ENCODE data around the gene LYAR. TPM values are rescaled to one million over a fixed set of nuclear protein-coding genes. Genes with fewer than 3 reads are reported as not detected.
"Not testable (repeated sequence)": the region's sequence is repeated elsewhere in the genome, so short reads cannot be mapped to it uniquely, and the experiment has no call there.

LYAR gene
- total RNA-seq, 1 donor from 2014 or later = 4.7 TPM

- Histone ChIP-seq H3K36me3 (no peaks in the 10 kb centered on the region), H3K9me3 (no peaks in the 10 kb centered on the region), H3K4me3 (no peak overlapping the region), H3K27me3 (no peaks in the 10 kb centered on the region), H3K4me1 (no peaks in the 10 kb centered on the region), H3K27ac (no peak overlapping the region)
- intact Hi-C loops (cut with DNase I) = loop anchor here (10.0 kb wide), 1 partner anchor 75 kb away; no protein-coding TSS in a partner anchor
- no peak for DNase-seq (ENCODE audit: low spot score in 2 of 2)
- TF ChIP-seq CTCF (IDR thresholded peaks at IDR 0.05) = no peak
Observed at GRCh38 chr4:4259484-4260100, 30.4 kb downstream of the LYAR start.

DNA sequence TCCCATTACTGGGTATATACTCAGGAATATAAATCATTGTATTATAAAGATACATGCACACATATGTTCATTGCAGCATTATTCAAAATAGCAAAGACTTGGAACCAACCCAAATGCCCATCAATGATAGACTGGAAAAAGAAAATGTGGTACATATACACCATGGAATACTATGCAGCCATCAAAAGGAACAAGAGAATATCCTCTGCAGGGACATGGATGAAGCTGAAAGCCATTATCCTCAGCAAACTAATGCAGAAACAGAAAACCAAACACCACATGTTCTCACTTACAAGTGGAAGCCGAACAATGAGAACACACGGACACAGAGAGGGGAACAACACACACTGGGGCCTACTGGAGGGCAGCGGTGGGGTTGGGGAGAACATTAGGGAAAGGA, 32.2 kb downstream of the LYAR start:
- DNase-seq (ENCODE audit: low spot score in 2 of 2) = peak in 1 of 2 donors; percentile 1
- not testable (repeated sequence) for H3K27ac ChIP-seq, H3K36me3 ChIP-seq, H3K4me3 ChIP-seq, H3K4me1 ChIP-seq, H3K9me3 ChIP-seq, H3K27me3 ChIP-seq
- intact Hi-C loops (cut with DNase I) = loop anchor here (10.0 kb wide), 1 partner anchor 77 kb away; no protein-coding TSS in a partner anchor

- intact Hi-C loops (cut with DNase I) = loop anchor here (10.0 kb wide), 1 partner anchor 78 kb away; no protein-coding TSS in a partner anchor
- Histone ChIP-seq H3K4me1 (no peaks in the 10 kb centered on the region), H3K9me3 (no peaks in the 10 kb centered on the region), H3K27me3 (no peaks in the 10 kb centered on the region), H3K4me3 (no peak overlapping the region), H3K27ac (no peak overlapping the region), H3K36me3 (no peaks in the 10 kb centered on the region)
- no peak for TF ChIP-seq CTCF (IDR thresholded peaks at IDR 0.05)
- peak in 1 of 2 donors; percentile 34 for DNase-seq (ENCODE audit: low spot score in 2 of 2)
Observed at GRCh38 chr4:4256799-4257198, 33.2 kb downstream of the LYAR start.

GRCh38 chr4:4254666-4255065, 35.3 kb downstream of the LYAR start:
- Histone ChIP-seq H3K4me1 (no peaks in the 10 kb centered on the region), H3K4me3 (no peak overlapping the region), H3K27ac (no peak overlapping the region), H3K36me3 (no peaks in the 10 kb centered on the region), H3K9me3 (no peaks in the 10 kb centered on the region), H3K27me3 (no peaks in the 10 kb centered on the region)
- intact Hi-C loops (cut with DNase I) = loop anchor here (10.0 kb wide), 1 partner anchor 80 kb away; no protein-coding TSS in a partner anchor
- TF ChIP-seq CTCF (IDR thresholded peaks at IDR 0.05) = no peak
- peak in 1 of 2 donors; percentile 18 for DNase-seq (ENCODE audit: low spot score in 2 of 2)

GRCh38 chr4:4254199-4254598, 35.8 kb downstream of the LYAR start:
- H3K27ac ChIP-seq = no peak overlapping the region
- no peaks in the 10 kb centered on the region for H3K36me3 ChIP-seq
- no peak overlapping the region for H3K4me3 ChIP-seq
- TF ChIP-seq CTCF (IDR thresholded peaks at IDR 0.05) = no peak
- DNase-seq (ENCODE audit: low spot score in 2 of 2) = peak in 1 of 2 donors; percentile 59
- no peaks in the 10 kb centered on the region for H3K9me3 ChIP-seq
- intact Hi-C loops (cut with DNase I) = loop anchor here (10.0 kb wide), 1 partner anchor 81 kb away; no protein-coding TSS in a partner anchor
- no peaks in the 10 kb centered on the region for H3K4me1 ChIP-seq
- no peaks in the 10 kb centered on the region for H3K27me3 ChIP-seq

GRCh38 chr4:4249866-4250265, 40.1 kb downstream of the LYAR start:
- H3K27me3 ChIP-seq = no peaks in the 10 kb centered on the region

GRCh38 chr4:4249342-4249741, 40.6 kb downstream of the LYAR start:
- Histone ChIP-seq H3K4me1 (peaks cover 2 to 11% of the 10 kb centered on the region in 2 donors), H3K36me3 (peaks cover under 1 to 14% of the 10 kb centered on the region in 2 donors), H3K27ac (peak overlapping the region in 1 of 2 donors; percentile 96)
- H3K9me3 ChIP-seq, H3K27me3 ChIP-seq, H3K4me3 ChIP-seq: not testable (repeated sequence)
- intact Hi-C loops (cut with DNase I) = loop anchor here (5.0 to 10.0 kb wide), 2 partner anchors 292 to 955 kb away; partner anchors contain the start of gene RGS12
- DNase-seq (ENCODE audit: low spot score in 2 of 2) = peak in 1 of 2 donors; percentile 46

More at GRCh38 chr4:4249866-4250265, 40.1 kb downstream of the LYAR start:
- Histone ChIP-seq H3K4me1 (peaks cover 2 to 11% of the 10 kb centered on the region in 2 donors), H3K36me3 (peaks cover 0 to 8% of the 10 kb centered on the region in 2 donors), H3K4me3 (no peak overlapping the region), H3K9me3 (no peaks in the 10 kb centered on the region), H3K27ac (no peak overlapping the region)
- TF ChIP-seq CTCF (IDR thresholded peaks at IDR 0.05) = no peak
- peak in 1 of 2 donors; percentile 25 for DNase-seq (ENCODE audit: low spot score in 2 of 2)
- intact Hi-C loops (cut with DNase I) = loop anchor here (5.0 to 10.0 kb wide), 3 partner anchors 85 to 955 kb away; partner anchors contain the start of gene RGS12

All from ascending aorta (tissue), 2 donors.